Stimulated activated CD4-positive, alpha-beta T cell treated with anti-CD3 and anti-CD28 coated beads, Interleukin-1b, Interleukin-23, amount 100 ng/mL, for 4 hours (primary cell): ENCODE results near the gene PTPRT.

ENCODE experiments used
- DNase-seq, 2 donors: peaks; one replicate each; pipeline ENCODE4 v3.0.0-alpha.2; 2020; ENCODE audit warnings: low read depth in 2 of 2

PTPRT gene

DNA sequence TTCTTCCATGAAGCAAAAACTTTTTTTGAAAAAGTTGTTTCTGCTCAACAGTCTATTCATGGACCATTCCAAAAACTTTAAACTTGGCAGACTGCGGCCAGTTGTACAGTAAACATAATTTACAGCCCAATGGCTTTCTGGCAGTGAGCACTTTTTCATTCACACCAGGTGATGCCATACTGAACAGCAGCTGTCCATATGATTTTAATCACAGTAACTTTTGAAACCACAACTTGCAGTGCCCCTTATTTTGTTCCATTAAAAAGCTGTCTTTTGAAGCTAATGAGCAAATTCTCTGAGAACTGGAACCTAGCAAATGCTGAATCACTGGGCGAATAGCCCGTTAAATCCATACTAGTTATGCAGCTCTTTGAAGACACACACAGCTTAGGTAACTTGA lies 576.6 kb downstream of the PTPRT start:
- no peak for DNase-seq

DNA sequence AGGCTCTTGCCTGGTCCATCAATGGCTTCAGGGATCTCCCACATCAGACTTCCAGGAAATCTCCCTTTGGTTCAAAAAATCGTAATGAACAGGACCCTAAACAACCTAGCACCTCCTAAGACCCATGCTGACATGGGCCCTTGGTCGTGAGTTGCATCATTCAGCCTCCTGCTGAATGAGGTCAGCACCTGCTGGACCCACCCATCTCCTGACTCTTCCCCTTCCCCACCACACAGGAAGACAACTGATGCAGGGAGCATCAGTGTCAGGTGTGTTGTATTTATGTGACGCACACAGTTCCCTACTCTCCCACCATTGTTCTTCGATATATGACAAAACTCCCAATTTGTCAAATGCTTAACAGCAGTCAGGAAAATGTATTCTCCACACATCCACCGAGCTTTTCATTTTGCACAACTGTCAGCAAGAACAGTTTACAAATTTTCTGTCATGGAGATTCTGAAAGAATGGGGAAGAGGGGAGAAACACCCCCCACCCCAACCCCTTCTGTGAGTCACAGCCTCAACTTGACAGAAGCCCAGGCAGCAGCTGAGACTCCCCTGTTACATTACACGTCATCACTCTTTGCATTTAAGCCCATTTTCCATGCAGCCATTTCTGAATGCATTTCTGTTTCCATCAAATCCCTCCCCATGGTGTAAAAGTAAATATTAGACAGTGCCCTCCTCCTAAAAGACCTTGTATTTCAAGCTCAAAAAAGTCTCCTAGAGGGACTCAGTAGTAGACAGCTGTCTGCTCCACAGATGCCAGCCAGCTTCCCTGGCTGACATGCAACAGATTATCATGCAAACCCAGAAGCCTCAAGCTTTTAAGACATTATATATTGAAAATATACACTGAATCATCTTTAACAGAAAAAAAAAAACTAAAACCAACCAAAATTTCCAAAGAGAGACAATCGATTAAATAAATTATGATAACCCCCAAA lies 577.5 kb downstream of the PTPRT start:
- DNase-seq = no peak

DNA sequence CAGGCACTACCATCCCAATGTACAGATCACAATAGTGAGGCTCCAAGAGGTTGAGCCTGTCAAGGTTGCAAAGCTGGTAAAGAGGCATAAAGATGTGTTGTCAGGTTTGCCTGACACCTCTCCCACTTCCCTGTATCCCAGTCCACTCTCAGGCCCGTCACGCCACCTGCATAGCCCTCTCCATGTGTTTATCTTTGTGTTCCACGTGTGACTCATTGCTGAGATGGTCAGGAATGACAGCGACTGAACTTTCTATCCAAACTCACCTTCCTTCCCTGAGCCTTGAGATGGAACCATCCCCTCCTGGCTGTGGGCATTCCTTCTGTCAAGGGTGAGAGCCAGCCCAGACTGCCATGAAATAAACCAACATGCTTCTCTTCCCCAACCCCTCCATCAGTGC lies 578.3 kb downstream of the PTPRT start:
- DNase-seq = no peak

DNA sequence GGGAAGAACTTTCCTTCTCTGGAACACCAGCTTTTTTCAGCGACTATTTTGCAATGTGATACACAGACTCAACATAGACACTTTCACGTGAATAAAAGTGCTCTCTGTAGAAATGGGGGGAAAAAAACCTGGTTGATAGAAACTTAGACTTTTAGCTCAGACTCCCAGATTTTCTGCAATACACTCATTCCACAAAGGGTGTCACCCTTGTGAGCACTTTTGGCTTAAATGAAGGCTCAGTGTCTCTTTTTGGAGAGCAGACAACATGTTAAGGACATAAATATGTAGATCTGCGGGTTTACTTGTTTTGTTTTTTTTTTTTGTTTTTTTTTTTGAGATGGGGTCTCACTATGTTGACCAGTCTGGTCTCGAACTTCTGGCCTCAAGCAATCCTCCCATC lies 579.6 kb downstream of the PTPRT start:
- no peak for DNase-seq

DNA sequence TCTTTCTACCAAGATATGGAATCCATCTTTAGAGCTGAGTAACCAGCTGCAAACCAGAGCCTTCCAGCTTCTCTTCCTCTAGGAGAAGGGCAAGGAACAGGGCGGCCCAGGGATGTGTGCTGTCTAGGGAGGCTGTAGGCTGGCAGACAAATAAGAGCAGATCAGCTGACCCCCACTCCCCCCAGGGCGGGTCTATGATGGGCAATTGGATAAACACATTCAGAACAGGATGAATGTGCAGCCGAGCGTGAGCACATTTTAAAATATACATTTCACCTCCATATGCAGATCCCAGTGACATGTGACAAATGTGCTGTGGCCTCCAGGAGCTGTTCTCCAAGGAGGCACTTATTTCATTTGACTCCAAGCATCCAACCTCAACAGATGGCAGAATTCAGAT lies 580.1 kb downstream of the PTPRT start:
- DNase-seq = no peak

DNA sequence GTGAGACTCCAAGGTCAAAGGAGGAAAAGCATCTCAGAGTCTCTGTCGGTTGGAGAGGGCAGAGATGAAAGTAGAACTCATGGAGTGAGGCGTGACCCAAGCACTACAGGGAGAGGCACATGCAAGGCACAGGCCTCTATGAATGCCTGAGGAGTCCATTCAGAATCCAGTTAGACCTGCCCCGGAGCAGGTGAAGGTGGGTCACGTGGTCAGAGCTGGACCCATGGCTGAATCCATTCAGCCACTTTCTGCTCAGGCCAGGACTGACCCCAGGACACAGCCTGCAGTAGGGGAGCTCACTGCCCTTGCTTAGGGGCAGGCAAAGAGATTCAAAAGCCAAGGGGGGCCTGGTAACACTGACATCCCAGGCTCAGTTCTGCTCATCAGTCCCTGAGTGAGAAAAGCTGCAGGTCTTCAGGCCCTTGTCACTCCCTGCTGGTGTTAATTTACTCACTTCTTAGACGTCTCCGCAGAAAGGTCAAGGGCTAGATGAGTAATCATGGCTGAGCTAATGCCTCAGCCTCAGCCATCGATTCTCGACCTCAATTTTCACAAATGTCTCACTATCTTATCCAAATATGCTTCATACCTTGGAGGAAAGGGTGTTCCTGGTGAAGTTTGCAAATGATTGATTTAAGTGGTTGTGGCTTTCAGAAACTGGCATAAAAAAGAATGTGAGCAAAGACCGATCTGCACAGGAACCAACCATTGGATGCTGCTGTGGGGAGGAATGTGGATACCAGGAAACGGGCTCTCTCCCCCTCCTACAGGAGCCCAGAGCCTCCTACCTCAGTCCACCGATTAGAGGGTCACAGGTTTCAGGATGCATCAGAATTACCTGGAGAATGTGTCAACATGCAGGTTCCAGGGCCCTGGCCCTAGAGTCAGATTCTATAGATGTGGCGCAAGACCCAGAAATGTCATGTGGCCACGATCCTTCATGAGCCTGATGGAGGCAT lies 584.4 kb downstream of the PTPRT start:
- no peak for DNase-seq

DNA sequence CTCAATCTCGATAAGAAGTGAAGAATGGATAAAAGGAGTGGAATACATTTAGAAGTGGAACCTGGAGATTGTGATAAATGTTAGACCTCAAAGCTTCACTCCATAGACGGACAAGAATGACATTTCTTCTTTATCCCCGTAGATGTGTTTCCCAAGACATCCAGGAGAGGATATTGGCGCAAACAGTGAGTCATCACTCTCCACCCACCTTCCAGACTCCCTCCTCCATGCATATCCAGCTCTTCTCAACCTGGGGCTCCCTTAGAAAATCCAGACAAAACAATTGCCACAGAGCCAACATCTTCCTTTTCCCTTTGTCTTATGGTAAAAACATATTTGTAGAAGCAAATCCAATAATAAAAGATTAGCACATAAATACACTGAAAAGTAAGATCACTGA lies 586.1 kb downstream of the PTPRT start:
- no peak for DNase-seq

DNA sequence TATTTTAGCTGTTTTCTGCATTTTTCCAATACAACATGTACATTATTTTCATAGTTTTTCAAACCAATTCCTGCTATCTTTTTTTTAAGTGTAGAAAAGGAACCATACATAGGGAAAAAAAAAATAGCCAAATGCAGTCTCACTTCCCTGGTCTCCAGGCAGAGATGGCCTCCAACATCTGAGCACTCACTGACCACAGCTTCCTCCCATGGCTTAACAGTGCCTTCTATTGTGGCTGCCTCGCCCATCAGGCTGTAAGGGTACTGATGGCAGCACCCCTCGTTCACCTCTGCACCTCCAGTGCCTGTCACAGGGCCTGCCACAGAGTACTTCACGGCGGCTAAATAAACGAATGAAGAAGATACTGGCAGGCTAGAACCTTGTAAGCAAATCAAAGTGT lies 591.1 kb downstream of the PTPRT start:
- no peak for DNase-seq

DNA sequence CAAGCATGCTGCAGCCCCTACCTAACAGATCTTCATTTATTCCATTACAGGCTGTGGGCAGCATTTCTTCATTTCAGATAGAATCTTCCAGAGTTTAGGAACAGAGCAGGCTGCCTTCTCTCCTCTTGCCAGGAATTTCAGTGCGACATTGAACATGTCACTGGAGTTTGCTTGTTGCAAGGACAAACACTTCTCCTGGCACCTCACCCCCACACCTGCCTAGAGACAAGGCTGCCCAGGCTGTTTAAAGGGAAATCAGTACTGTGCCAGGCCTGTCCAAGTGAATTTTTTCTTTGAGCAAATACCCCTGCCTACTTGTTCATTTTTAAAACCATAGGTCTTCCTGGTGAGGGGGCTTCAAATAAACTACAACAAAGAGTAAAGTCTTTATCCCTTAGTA lies 594.1 kb downstream of the PTPRT start:
- no peak for DNase-seq

DNA sequence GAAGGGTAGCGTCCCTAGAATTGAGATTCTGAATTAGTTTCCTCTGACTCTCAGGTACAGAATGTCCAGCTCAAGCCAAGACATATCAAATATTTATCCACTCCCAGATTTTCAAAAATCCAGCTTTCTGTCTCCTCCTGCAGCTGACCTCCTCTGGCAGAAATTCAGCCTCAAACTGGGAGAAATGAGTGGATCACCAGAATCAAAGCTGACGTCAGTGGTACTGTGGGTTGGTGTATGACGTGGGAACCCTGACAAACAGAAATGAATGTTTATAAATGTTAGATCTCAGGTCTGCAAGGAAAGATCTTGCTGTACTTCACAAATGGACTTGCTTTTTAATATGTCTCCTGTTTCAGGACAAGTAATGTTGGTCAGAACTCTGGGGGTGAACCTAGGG lies 595.0 kb downstream of the PTPRT start:
- no peak for DNase-seq

DNA sequence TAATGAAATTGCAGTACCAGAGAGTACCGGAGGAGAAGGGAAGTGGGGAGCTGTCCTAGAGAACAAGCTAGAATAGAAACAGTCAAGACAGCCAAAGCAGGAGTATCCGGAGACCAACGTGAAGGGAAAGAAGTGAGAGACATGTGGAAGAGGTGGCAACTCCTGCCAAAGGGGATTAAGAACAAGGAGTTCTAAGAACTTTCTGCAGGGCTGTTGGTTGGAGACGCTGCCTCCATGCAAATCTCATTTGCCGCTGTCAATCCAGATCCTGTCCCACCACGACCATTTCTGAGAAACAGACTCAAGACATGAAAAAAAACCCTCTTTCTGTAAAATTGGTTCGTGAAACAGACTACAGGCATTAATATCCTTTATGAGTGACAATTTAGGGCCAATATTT lies 595.7 kb downstream of the PTPRT start:
- DNase-seq = no peak

DNA sequence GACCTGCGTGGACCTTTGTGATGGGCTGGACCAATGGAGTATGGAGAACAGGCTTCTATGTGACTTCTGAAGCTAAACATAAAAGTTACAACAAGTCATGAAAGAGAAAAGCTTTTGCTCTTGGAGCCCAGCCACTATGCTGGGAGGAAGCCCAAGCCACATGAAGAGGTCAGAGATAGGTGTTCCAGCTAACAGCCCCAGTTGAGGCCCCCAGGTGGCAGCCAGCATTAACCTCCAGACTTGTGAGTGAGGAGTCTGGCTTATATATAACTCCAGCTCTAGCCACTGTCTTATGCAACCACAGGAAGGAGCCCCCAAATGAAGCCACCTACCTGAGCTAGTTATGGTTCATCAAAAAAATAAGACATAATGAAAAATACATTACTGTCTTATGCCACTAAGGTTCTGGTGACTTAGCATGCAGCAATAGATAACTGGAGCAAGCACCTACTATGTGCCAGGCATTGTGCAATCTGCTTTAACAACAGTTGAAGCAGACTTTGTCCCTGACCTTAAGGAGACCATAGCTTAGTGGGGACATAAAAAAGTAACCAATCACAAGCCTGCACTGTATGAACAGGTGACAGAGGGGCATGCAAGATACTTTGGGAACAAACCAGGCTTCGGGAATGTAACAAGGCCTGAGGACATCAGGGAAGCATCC lies 599.6 kb downstream of the PTPRT start:
- DNase-seq = no peak

DNA sequence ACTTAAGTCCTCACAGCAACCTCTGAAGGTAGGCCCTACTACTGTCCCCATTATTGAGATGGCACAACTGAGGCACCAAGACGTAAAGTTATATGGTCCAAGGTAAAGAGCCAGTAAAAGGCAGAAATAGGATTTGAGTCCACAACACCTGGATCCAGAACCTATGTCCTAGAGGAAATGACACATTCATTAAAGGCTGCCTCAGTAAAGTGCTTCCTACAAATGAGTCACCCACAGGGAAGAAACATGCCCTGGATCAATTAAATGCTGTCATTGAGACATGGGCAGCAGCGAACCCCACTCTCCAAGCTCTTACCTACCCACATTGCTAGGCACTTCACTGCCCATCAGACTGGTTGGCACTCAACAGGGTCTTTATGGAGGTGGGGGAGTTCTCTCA lies 600.9 kb downstream of the PTPRT start:
- no peak for DNase-seq

DNA sequence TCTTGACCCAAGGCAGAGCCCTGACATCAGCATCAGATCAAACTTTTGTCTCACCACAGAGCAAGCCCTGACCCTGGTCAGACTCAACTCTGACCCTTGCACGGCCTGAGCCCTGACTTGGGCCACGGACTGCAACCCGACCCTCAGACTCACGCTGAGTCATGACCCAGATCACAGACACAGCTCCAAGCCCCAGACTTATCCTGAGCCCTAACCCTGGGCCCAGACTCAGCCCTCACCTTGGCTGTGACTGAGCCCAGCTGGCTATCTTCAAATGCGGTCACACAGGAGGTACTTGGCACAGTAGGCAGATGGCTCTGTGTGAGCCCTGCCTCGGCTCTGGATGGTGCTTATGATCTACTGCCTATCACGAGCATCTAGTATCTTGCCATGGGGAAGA lies 602.3 kb downstream of the PTPRT start:
- no peak for DNase-seq

DNA sequence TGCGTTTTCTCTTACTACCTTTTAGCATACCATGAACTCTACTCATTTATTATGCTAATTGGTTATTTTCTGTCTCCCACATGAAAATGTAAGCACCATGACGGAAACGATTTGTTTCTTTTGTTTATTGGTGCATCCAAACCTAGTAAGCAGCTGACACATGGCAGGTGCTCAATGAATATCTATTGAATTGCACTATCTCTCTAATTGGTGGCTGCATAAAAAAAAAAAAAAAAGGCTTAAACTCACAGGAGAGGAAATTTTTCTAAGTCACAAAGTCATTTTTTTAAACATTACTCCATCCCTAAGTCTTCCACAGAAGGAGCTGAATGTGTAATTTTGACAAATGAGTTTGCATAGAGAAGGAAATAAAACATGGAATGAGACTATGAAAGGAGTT lies 608.4 kb downstream of the PTPRT start:
- no peak for DNase-seq

DNA sequence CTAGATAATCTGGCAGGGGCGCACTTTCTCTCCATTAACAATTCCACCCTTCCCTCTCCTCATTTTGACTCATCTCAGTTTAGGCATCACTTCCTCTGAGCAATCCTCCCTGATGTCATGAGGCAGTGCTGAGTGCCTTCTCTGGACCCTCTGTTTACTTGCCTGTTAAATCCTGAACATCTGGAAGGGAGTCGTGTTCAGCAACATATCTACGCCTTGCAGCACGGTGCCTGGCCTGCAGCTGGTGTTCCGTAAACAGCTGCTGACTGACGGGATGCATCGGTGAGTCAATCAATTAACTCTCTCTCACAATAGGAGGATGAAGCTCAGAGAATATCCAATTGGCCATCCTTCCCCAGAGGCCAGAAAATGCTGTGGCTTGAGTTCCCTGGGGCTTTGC lies 613.5 kb downstream of the PTPRT start:
- no peak for DNase-seq

DNA sequence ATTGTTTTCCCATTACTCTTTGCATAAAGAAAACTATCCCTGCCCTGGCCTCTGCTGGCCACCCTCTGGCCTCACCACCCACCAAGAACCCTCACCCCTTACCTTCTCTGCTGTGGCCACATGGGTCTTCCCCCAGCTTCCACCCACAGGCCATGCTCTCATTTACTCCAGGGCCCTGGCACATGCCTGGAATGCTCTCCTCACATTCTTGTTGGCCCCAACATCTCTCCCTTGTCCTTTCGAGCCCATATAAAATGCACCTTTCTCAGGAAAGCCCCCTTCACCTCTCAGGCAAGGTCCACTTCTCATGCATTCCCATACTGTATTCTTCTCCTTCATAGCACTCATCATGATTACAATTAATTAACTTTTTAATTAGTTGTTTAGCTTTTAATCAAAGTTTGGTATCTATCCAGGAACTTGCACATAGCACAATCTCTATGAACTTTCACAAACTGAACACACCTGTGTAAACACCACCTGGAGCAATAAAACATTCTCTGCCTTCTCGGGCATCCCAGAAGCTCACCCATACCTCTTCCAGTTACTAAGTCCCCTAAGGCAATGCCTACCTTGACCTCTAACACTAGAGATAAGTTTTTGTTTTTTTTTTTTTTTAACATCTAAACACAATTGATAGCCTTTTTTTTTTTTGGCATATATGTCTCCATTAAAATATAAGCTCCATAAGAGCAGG lies 617.2 kb downstream of the PTPRT start:
- DNase-seq = no peak

DNA sequence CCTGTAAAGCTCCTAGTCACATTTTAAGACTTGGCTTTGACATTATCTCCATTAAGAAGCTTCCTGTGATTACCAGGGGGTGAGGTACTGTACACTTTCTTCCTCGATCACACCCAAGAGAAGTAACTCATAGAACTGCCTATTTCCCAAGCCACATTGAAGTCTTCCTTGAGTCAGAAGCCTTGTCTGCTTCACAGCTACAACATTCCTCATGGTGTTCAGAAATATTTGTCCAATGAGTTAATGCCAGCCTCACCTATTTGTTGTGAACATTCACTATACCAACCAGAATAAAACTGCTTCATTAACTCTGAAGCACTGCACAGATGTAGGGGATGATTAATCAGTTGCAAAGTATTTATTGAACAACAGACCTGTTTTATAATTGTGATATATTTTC lies 622.3 kb downstream of the PTPRT start:
- no peak for DNase-seq

DNA sequence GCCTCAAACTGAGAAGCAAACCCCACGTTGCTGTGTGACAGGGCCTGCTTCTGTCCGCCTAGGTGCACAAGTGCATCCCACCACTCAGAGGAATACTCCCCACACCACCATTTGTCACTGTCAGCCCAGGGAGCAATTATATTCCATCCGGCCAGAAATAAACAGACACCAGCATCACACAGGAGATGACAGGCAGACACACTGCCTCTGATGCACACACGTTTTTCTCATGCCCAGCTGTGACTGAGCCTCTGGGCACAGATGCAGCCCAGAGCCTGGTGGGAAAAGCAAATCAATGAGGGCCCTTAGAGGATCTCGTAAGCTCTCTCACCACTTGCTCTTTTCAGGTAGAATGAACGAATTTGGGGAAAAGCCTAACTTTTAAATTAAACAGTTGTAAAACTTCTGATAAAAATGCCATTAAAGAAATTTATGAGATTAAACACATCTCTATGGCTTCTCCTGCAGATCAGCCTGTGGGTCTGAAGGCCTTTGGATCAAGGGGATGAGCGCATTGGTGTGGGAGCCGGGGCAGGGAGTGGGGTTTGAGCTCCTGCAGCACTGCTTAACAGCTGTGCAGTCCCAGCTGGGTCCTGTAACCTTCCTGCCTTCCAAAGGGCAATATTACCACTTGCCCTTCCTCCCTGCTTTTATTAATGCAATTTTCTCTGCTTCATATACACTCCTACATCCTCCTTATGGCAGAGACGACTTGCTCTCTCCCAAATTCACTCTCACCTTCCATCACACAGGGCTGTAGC lies 624.3 kb downstream of the PTPRT start:
- DNase-seq = no peak

DNA sequence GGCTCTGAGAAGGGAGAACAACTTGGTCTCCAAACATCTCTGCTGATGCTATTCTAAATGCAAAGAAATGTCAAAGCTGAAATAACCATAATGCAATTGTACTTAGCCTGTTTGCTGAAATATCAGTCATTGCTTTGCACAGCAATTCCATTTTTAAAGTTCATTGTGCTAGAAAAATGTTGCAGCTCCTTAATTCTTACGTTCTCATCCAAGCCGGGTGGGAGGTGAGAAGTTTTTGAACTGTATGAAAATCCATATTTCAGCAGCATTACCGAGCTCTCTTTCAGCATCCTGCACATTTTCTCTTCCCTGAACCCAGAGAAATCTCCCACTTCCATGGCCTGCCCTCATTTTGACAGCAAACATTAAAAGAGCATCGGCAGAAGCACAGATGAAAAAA lies 630.0 kb downstream of the PTPRT start:
- DNase-seq = no peak

DNA sequence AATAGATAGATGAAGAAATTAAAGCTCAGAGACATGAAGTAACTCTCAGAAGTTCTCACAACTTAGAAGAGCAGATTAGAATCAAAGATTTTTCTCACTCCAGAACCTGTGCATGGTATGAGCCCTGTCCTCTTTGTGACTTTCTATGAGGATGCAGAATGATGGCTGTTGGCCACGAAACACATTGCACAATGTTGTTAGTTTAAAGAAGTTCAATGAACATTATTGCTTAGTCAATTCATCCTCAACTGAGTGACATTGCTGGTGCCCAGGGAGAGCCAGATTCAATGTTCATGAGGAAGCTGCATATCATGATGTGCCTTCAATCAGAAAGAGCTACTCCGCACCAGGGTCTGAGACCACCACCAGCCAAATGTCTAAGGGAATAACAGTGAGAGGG lies 633.1 kb downstream of the PTPRT start:
- DNase-seq = no peak
